SK-N-SH (cell line): ENCODE data around the gene CYP26A1. TPM values are rescaled to one million over a fixed set of nuclear protein-coding genes. Genes with fewer than 3 reads are reported as not detected.

Experiments used
- CTCF ChIA-PET: fragments of 300-600, 350-600 bp; formaldehyde crosslinking; extraction: SDS; loops from one replicate; lab custom pipeline; 2021; lab: Yijun Ruan, JAX
- POLR2A ChIA-PET: fragments of 350-600 bp; sonication (Branson Sonifier 250); formaldehyde crosslinking; extraction: SDS; loops from one replicate; lab custom pipeline; 2020; ENCODE audit warnings: antibody characterized with exemption, inconsistent platforms; lab: Yijun Ruan, JAX
- DNase-seq: peaks from one replicate; pipeline ENCODE4 v3.0.0; 2012
- H2AFZ ChIP-seq: fragments of 200-600 bp; sonication (generic); 2 replicates; pipeline ENCODE4 v1.8.1; 2016; ENCODE audit warnings: antibody characterized with exemption, mild to moderate bottlenecking, low read depth
- H3F3A ChIP-seq: fragments of 200-600 bp; sonication (generic); replicated peaks from 2 replicates; pipeline ENCODE3; 2016; ENCODE audit warnings: antibody characterized with exemption, mild to moderate bottlenecking; ENCODE audit not compliant: insufficient read depth
- H3K27ac ChIP-seq, 2 experiments: fragments of 200-500 bp in 1 of 2; fragments of 200-600 bp in 1 of 2; sonication (Bioruptor generic) in 1 of 2; sonication (generic), shearing (Covaris generic) in 1 of 2; 2 replicates each; pipeline versions ENCODE4 v1.5.1 to v1.6.1; 2014 to 2016; ENCODE audit warnings: low read depth in 2 of 2, inconsistent platforms in 1 of 2, low read length in 1 of 2, mild to moderate bottlenecking in 1 of 2, mixed read lengths in 1 of 2
- H3K27me3 ChIP-seq: fragments of 200-600 bp; sonication (generic), shearing (Covaris generic); 2 replicates; pipeline ENCODE4 v1.6.1; 2016; ENCODE audit warnings: mixed run types; ENCODE audit not compliant: insufficient read depth
- H3K36me3 ChIP-seq, 2 experiments: fragments of 200-500 bp in 1 of 2; fragments of 200-600 bp in 1 of 2; sonication (Bioruptor generic) in 1 of 2; sonication (generic) in 1 of 2; replicated peaks in 1 of 2; 2 replicates each; pipeline versions ENCODE3 to v1.5.1; 2014 to 2016; ENCODE audit warnings: low read length in 1 of 2, mild to moderate bottlenecking in 1 of 2; ENCODE audit not compliant: insufficient read depth in 2 of 2, control insufficient read depth in 1 of 2
- H3K4me1 ChIP-seq, 2 experiments: fragments of 200-500 bp in 1 of 2; fragments of 200-600 bp in 1 of 2; sonication (Bioruptor generic) in 1 of 2; sonication (generic), shearing (Covaris generic) in 1 of 2; 2 replicates each; pipeline versions ENCODE4 v1.5.1 to v1.6.1; 2014 to 2016; ENCODE audit warnings: low read depth in 1 of 2, low read length in 1 of 2, mixed run types in 1 of 2; ENCODE audit not compliant: insufficient read depth in 2 of 2, control insufficient read depth in 1 of 2
- H3K4me2 ChIP-seq: fragments of 200-600 bp; sonication (generic), shearing (Covaris generic); 2 replicates; pipeline ENCODE4 v1.6.1; 2017; ENCODE audit warnings: mixed run types
- H3K4me3 ChIP-seq, 2 experiments: fragments of 200-500 bp in 1 of 2; fragments of 200-600 bp in 1 of 2; sonication (Bioruptor generic) in 1 of 2; sonication (generic), shearing (Covaris generic) in 1 of 2; 2 replicates each; pipeline versions ENCODE4 v1.5.1 to v1.8.1; 2014 to 2016; ENCODE audit warnings: low read depth in 2 of 2, inconsistent platforms in 1 of 2, low read length in 1 of 2, mild to moderate bottlenecking in 1 of 2, mixed read lengths in 1 of 2, moderate library complexity in 1 of 2
- H3K79me2 ChIP-seq: fragments of 200-600 bp; sonication (generic); 2 replicates; pipeline ENCODE4 v1.8.1; 2017; ENCODE audit warnings: mild to moderate bottlenecking; ENCODE audit not compliant: insufficient read depth
- H3K9ac ChIP-seq: fragments of 200-600 bp; sonication (generic); 2 replicates; pipeline ENCODE4 v1.6.1; 2017; ENCODE audit warnings: mixed run types
- H3K9me2 ChIP-seq: fragments of 200-600 bp; sonication (generic); 2 replicates; pipeline ENCODE4 v1.6.1; 2017; ENCODE audit warnings: mixed run types
- H3K9me3 ChIP-seq: fragments of 200-600 bp; sonication (generic); 2 replicates; pipeline ENCODE4 v1.6.1; 2017; ENCODE audit warnings: mixed run types, mild to moderate bottlenecking, moderate library complexity
- H4K20me1 ChIP-seq: fragments of 200-600 bp; sonication (generic); 2 replicates; pipeline ENCODE4 v1.6.1; 2017; ENCODE audit warnings: mild to moderate bottlenecking, mixed run types; ENCODE audit not compliant: insufficient read depth
- EZH2phosphoT487 ChIP-seq: fragments of 200-600 bp; sonication (generic); IDR thresholded peaks from 2 replicates; pipeline ENCODE4 v1.6.1; 2017; ENCODE audit warnings: low read depth, mixed run types, mild to moderate bottlenecking, antibody characterized with exemption, moderate library complexity, borderline replicate concordance
- FOSL2 ChIP-seq: IDR thresholded peaks from 2 replicates; pipeline ENCODE4 v1.4.0; 2012; ENCODE audit warnings: low read depth, mild to moderate bottlenecking, moderate library complexity, borderline replicate concordance
- FOXJ3 ChIP-seq: sonication (generic); formaldehyde crosslinking; IDR thresholded peaks from 2 replicates; pipeline ENCODE4 v1.5.1; 2020; ENCODE audit warnings: mild to moderate bottlenecking, missing genetic modification reagents
- FOXM1 ChIP-seq: IDR thresholded peaks from 2 replicates; pipeline ENCODE4 v1.4.0; 2012; ENCODE audit warnings: low read depth, mild to moderate bottlenecking
- GATA2 ChIP-seq: sonication (generic); formaldehyde crosslinking; IDR thresholded peaks from 2 replicates; pipeline ENCODE4 v1.5.0; 2020; ENCODE audit warnings: mild to moderate bottlenecking, missing genetic modification reagents
- JUND ChIP-seq: IDR thresholded peaks from 2 replicates; pipeline ENCODE4 v1.4.0; 2012
- NFIC ChIP-seq: IDR thresholded peaks from 2 replicates; pipeline ENCODE4 v1.4.0; 2012; ENCODE audit warnings: borderline replicate concordance
- NRF1 ChIP-seq: IDR thresholded peaks from 2 replicates; pipeline ENCODE4 v1.6.1; 2012; ENCODE audit warnings: low read depth, mild to moderate bottlenecking, low read length
- PBX3 ChIP-seq: IDR thresholded peaks from 2 replicates; pipeline ENCODE4; 2012
- POLR2AphosphoS5 ChIP-seq: IDR thresholded peaks from 2 replicates; pipeline ENCODE4 v1.6.1; 2012; ENCODE audit warnings: low read depth, low read length
- REST ChIP-seq: IDR thresholded peaks from 2 replicates; pipeline ENCODE4 v1.6.1; 2012; ENCODE audit warnings: mild to moderate bottlenecking, low read depth, low read length, moderate library complexity
- RFX5 ChIP-seq: IDR thresholded peaks from 2 replicates; pipeline ENCODE4 v1.6.1; 2012; ENCODE audit warnings: mild to moderate bottlenecking, improper control_type of control experiment, low read length
- RXRA ChIP-seq: IDR thresholded peaks from 2 replicates; pipeline ENCODE4 v1.4.0; 2012; ENCODE audit warnings: low read depth, mild to moderate bottlenecking, borderline replicate concordance
- SIN3A ChIP-seq: IDR thresholded peaks from 2 replicates; pipeline ENCODE4 v1.6.1; 2012; ENCODE audit warnings: low read depth, mild to moderate bottlenecking, low read length, moderate library complexity, borderline replicate concordance
- TAF1 ChIP-seq: IDR thresholded peaks from 2 replicates; pipeline ENCODE4 v1.6.1; 2012; ENCODE audit warnings: low read depth, mild to moderate bottlenecking, low read length, moderate library complexity, borderline replicate concordance
- TEAD4 ChIP-seq: IDR thresholded peaks from 2 replicates; pipeline ENCODE4 v1.4.0; 2012; ENCODE audit warnings: mild to moderate bottlenecking, borderline replicate concordance; ENCODE audit not compliant: insufficient read depth
- ZBTB33 ChIP-seq: IDR thresholded peaks from 2 replicates; pipeline ENCODE4 v1.4.0; 2012; ENCODE audit warnings: low read depth, borderline replicate concordance
- WGBS: methylation state at CpG from one replicate; pipeline ENCODE4 v1.1.6; 2017; ENCODE audit warnings: low lambda C conversion rate; 5-methylcytosine and 5-hydroxymethylcytosine counted together
- polyA plus RNA-seq, 3 experiments: library from polyadenylated mRNA; depleted of rRNA; stranded (reverse); fragments of >200 nt; gene quantifications; 2 replicates each; pipeline ENCODE4 v1.2.3, GENCODE V29; 2012

The CYP26A1 gene
- polyA plus RNA-seq, 1 of the 3 experiments (the other 2 are of a cell fraction), result not detected

- TF ChIP-seq REST (no peak), NRF1 (no peak), TAF1 (no peak), SIN3A (no peak), JUND (no peak)
Measured at GRCh38 chr10:93121311-93121710, 47.6 kb downstream of the CYP26A1 start (continued).

GRCh38 chr10:93123766-93124165, 50.1 kb downstream of the CYP26A1 start:
- no peak overlapping the region for H3K4me3 ChIP-seq
- ChIA-PET POLR2A (no interaction called here), CTCF (no interaction called here)
- no peaks in the 10 kb centered on the region for H3F3A ChIP-seq
- no peak overlapping the region for H3K9ac ChIP-seq
- 55% methylated on average over 5 of the region's 5 CpGs for WGBS
- no peaks in the 10 kb centered on the region for H3K4me1 ChIP-seq
- 0 out of 2 replicates have a peak, but pooled peaks cover under 1% of the 10 kb centered on the region for H3K9me3 ChIP-seq
- H3K27ac ChIP-seq, result no peak overlapping the region
- H3K27me3 ChIP-seq, result no peaks in the 10 kb centered on the region; the same call in 1 of the 2 replicates
- H3K9me2 ChIP-seq, result no peaks in the 10 kb centered on the region
- no peaks in the 10 kb centered on the region for H4K20me1 ChIP-seq
- H3K36me3 ChIP-seq, result no peaks in the 10 kb centered on the region
- no peaks in the 10 kb centered on the region for H3K79me2 ChIP-seq
- TF ChIP-seq NFIC, result no peak
- no peak for TF ChIP-seq FOXJ3 (CRISPR knock-in tag)
- no peak for TF ChIP-seq TAF1
- TF ChIP-seq PBX3, result no peak
- no peak for TF ChIP-seq RXRA
- no peak for TF ChIP-seq EZH2phosphoT487
- no peak for DNase-seq
- no peak overlapping the region for H2AFZ ChIP-seq
- no peak overlapping the region for H3K4me2 ChIP-seq

DNA sequence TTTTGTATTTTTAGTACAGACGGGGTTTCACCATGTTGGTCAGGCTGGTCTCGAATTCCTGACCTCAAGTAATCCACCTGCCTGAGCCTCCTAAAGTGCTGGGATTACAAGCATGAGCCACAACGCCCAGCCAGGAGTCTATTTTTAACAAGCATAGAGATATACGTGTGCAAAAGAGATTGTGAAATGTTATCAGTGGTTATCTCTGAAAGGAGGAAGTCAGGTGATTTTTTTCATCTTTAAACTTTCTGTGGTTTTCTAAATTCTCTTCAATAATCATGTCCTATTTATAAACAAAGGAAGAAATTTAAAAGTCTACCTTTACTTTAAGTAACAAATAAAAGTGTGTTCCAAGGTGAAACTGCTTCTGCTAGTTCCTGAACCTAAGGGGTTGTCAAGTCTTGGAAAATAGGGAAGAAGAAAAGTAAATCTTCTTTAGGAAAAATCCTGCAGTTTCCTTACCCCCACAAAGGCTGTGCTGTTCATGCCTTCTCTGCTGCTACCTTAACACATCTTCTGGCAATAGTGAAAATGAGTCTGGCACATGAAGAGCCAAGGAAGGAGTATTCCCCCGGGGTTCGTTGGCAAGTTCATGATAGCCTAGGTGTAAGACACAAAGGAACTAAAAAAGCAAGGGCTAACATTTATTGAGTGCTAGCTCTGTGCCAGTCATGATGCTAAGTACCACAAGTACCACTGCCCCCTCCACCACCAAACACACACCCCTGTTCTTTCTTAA, 51.1 kb downstream of the CYP26A1 start:
- H3K9me3 ChIP-seq, result 0 out of 2 replicates have a peak, but pooled peaks cover 4% of the 10 kb centered on the region
- H3K4me1 ChIP-seq, result no peaks in the 10 kb centered on the region
- POLR2A ChIA-PET, result no interaction called here
- H2AFZ ChIP-seq, result no peak overlapping the region
- H4K20me1 ChIP-seq, result no peaks in the 10 kb centered on the region
- 0 out of 4 replicates have a peak overlapping the region, but pooled peaks of 1 of the 2 experiments have one; percentile 19 for H3K4me3 ChIP-seq
- H3K27me3 ChIP-seq, result no peaks in the 10 kb centered on the region; the same call in 1 of the 2 replicates
- H3K27ac ChIP-seq, result no peak overlapping the region
- DNase-seq, result no peak
- no peaks in the 10 kb centered on the region for H3K9me2 ChIP-seq
- CTCF ChIA-PET, result interaction anchor here (1.0 kb wide), 1 partner anchor 9 kb away, joined by 7 read pairs; no protein-coding TSS in a partner anchor
- WGBS, result 12% methylated on average over 6 of the region's 6 CpGs
- H3F3A ChIP-seq, result no peaks in the 10 kb centered on the region
- H3K4me2 ChIP-seq, result no peak overlapping the region
- no peak overlapping the region for H3K9ac ChIP-seq
- no peaks in the 10 kb centered on the region for H3K36me3 ChIP-seq
- no peaks in the 10 kb centered on the region for H3K79me2 ChIP-seq
- no peak for TF ChIP-seq SIN3A
- no peak for TF ChIP-seq ZBTB33
- TF ChIP-seq FOXJ3 (CRISPR knock-in tag), result no peak
- TF ChIP-seq RFX5, result no peak
- no peak for TF ChIP-seq POLR2AphosphoS5
- TF ChIP-seq GATA2, result no peak
- no peak for TF ChIP-seq TEAD4
- TF ChIP-seq RXRA, result no peak
- no peak for TF ChIP-seq TAF1
- no peak for TF ChIP-seq FOXM1
- no peak for TF ChIP-seq FOSL2
